GM19239 (cell line): ENCODE data around the gene GLOD4.
"Not testable (repeated sequence)": the region's sequence is repeated elsewhere in the genome, so short reads cannot be mapped to it uniquely, and the experiment has no call there.

Experiments used
- DNase-seq: peaks from one replicate; pipeline ENCODE4 v3.0.0; 2011; ENCODE audit warnings: low spot score; ENCODE audit not compliant: insufficient read length
- FAIRE-seq: peaks from 2 replicates; lab custom pipeline; 2011; peaks lifted over from hg19 to GRCh38; lab: Jason Lieb, UNC

The GLOD4 gene

GRCh38 chr17:784143-784542 lies 2.1 kb upstream of the GLOD4 start:
- DNase-seq (no peak), FAIRE-seq (no peak)

- FAIRE-seq (no peak), DNase-seq (no peak)
These were observed 4.0 kb downstream of the GLOD4 start for GRCh38 chr17:778096-778495.

DNA sequence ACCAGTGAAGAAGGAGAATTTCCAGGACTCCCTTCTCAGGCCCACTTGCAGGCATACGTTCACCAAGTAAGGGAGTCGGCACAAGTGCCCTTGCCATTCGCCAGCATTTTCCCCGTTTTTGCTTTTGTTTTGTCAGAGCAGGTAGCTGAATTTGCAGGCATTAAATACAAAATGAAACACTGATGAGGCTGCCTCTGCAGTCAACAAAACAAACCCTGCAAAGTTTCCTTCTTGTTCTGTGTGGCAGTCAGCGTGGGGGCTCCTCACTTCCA lies 7.8 kb downstream of the GLOD4 start:
- no peak for FAIRE-seq
- DNase-seq, result no peak

DNA sequence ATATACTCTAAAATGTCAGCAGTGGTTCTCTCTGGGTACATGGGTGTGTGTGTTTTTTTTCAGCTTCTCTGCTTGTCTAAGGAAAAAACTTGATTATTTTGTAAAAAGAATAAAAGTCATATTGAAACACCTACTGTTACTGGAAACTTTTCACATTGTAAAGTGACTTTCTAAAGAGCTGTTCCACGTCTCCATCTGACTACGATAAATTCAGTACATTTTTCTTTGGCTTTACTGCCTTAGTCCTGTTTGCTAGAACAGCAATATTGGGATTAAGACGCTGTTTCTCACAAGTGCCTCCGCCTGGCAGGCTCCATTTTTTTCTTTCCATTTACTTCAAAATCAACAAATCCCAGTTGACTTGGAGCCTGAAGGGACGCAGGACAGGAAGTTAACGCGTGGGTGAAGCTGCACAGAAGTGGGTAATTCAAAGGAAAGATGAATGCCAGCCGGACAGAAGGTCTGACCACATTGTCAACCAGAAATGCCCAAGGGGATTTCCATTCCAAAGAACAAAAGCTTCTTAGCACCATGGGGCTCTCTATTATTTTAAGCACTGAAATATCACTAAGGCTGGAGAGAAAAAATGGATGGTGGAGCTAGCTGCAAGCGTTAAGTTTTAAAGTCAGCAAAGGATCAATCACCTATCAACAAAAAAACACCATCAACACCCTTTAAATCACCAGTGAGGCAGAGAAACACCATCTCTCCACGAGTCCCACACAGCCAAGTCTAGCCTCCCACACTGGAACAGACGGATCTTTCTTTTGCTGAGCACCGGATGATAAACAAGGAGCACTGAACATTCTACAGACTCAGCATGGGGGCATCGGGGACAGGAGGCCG lies 8.4 kb downstream of the GLOD4 start:
- FAIRE-seq (no peak), DNase-seq (no peak)

GRCh38 chr17:773016-773415 lies 9.1 kb downstream of the GLOD4 start:
- no peak for DNase-seq
- FAIRE-seq, result no peak

GRCh38 chr17:767076-767475 lies 15.0 kb downstream of the GLOD4 start:
- FAIRE-seq, result no peak

GRCh38 chr17:760371-760770 lies 21.7 kb downstream of the GLOD4 start:
- DNase-seq, result no peak
- no peak for FAIRE-seq

More at GRCh38 chr17:767076-767475, 15.0 kb downstream of the GLOD4 start:
- DNase-seq, result no peak

- no peak for DNase-seq
- FAIRE-seq, result no peak
These were observed 22.1 kb downstream of the GLOD4 start for GRCh38 chr17:759964-760363.

- not testable (repeated sequence) for FAIRE-seq, DNase-seq
These were observed 26.0 kb downstream of the GLOD4 start for GRCh38 chr17:756010-756567.

DNA sequence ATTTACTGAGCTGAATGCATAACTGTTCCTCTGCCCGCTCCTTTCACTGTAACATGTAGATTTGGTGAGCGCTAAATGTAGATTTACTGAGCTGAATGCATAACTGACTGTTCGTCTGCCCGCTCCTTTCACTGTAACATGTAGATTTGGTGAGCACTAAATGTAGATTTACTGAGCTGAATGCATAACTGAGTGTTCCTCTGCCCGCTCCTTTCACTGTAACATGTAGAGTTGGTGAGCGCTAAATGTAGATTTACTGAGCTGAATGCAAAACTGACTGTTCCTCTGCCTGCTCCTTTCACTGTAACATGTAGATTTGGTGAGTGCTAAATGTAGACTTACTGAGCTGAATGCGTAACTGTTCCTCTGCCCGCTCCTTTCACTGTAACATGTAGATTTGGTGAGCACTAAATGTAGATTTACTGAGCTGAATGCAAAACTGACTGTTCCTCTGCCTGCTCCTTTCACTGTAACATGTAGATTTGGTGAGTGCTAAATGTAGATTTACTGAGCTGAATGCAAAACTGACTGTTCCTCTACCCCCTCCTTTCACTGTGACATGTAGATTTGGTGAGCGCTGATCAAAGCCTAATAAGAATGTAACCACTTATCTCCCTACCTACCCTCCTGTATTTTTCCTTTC lies 26.6 kb downstream of the GLOD4 start:
- DNase-seq, FAIRE-seq: not testable (repeated sequence)

DNA sequence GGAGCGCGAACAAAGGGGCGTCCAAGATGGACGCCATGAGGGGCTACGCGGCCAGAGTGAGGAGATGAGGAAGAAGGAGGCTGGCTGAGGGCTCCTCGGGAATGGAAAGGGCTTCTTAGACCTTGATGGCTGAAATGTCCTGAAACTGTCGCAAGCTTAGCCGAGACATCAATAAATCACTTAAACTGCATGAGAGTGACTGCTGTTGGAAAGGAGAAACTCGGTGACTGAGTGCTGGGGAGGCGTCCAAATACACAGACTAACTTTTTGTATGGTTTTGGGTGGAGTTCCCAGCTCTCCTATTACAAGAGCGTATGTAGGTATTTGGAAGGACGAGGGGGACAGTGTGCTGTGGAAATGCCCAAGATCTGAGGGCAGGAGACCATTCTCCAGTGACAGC lies 28.7 kb downstream of the GLOD4 start:
- DNase-seq, result no peak
- no peak for FAIRE-seq

GRCh38 chr17:752620-753219 lies 29.4 kb downstream of the GLOD4 start:
- FAIRE-seq, result no peak
- DNase-seq, result no peak

- peak; percentile 98 for DNase-seq
- FAIRE-seq, result peak; percentile 89
These were observed 30.0 kb downstream of the GLOD4 start, which contains the start of gene GEMIN4 for GRCh38 chr17:752002-752619. GEMIN4 (minus strand) TSS chr17:752264; CDS start chr17:752142, 122 bp downstream.

DNA sequence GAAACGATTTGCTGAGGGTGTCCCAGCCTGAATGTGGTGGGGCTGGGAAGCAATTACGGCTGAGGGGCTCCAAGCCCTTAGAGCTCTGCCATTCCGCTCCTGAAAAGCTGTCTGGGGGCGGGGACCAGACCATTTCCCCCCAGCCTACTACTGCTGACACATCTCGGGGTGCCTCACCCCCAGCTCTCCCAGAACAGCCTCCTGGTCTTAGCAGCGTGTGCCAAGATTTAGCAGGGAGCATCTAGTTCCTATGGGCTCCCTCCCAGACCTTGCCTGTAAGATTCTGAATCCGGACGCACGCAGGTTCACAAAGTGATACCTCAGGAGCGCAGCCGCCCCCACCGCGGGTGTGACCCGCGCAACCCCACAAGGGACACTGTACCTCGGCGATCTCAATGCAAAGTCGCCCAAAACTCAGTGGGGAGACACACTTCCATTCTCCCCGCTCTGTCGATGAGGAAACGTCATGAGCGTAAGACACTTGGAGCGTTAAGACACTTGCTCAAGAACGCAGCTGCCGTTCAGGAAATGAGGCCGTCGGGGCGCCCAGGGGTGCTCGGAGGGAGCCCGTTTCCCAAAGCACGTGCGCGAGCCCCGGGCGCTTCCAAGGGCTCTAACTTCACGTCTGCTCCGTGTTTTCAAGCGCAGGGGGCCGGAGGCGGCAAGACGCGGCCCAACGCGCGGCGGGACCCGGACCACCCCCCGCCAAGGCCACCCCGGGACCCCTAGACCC lies 30.6 kb downstream of the GLOD4 start:
- DNase-seq (peak; percentile 32), FAIRE-seq (no peak)

DNA sequence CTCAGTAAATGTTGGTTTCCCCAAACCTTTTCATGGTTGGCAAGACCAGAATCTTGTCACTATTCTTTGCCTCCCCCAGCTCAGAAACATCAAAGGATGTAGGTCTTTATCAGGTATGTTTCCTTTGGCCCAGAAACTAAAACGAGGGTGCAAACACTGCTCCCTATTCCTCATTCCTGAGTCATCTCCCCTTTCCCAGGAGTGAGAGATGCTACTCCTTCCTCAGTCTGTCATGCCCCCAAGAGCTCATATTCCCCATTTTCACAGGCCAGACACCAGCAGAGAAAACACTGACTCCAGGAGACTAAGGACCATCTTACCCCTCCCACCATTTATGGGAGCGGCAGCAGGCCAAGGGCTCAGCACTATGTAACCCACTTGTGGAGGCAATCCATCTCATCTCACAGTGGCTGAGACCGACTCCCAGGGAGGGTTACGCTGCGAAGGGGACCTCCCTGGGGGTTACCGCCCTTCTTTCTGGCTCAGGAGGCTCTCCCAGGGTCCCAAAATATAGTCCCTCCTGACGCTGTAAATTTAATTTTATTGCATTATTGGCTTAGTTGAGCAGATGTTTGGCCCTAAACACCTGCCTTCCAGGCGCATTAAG lies 31.5 kb downstream of the GLOD4 start:
- no peak for FAIRE-seq
- no peak for DNase-seq

DNA sequence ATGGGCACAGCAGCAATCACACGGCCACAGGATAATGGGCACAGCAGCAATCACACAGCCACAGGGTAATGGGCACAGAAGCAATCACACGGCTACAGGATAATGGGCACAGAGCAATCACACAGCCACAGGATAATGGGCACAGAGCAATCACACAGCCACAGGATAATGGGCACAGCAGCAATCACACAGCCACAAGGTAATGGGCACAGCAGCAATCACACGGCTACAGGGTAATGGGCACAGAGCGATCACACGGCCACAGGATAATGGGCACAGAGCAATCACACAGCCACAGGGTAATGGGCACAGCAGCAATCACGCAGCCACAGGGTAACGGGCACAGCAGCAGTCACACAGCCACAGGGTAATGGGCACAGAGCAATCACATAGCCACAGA lies 32.7 kb downstream of the GLOD4 start:
- FAIRE-seq, DNase-seq: not testable (repeated sequence)

DNA sequence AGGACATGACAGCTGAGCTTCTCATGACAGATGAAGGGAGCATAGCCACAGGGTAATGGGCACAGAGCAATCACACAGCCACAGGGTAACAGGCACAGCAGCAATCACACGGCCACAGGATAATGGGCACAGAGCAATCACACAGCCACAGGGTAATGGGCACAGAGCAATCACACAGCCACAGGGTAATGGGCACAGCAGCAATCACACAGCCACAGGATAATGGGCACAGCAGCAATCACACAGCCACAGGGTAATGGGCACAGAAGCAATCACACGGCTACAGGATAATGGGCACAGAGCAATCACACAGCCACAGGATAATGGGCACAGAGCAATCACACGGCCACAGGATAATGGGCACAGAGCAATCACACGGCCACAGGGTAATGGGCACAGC lies 33.5 kb downstream of the GLOD4 start:
- not testable (repeated sequence) for FAIRE-seq, DNase-seq

DNA sequence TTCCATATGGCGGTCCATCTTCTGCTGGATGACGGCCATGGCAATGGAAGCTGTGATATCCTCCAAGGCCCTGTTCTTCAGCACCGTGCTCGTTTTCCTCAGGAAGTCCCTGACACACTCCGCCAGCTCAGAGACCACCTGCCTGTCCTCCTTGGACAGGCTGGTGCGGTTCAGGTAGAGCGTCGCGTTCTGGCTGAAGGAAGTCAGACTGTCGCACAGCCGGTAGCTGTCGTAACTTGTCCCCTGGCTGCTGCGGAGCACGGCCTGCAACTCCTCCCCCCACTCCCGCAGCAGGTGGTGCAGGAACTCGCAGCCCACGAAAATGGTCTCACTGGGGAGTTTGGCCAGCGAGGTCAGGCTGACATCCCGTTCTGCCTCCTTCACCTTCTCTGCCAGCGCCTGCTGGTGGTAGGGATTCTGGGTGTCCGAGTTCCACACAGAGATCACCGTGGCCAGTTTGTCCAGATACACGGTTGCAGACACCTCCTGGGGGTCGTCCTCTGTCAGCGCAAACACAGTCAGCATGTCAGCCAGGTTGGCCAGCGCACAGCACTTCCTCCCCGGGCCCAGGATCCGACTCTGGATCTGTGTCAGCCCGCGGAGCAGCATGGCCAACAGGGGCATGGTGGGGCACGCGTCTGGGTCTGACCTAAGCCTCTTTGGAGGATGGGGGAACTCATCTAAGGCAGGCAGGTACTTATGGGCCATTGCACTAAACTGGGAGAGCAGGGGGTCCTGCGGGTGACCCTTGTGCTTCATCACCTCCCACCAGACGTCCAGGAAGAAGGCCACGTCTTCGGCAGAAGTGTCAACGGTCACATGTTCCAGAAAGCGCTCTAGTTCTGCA lies 35.1 kb downstream of the GLOD4 start:
- FAIRE-seq, result no peak
- DNase-seq, result no peak

GRCh38 chr17:746181-746580 lies 35.9 kb downstream of the GLOD4 start:
- no peak for FAIRE-seq
- DNase-seq, result no peak
